ENCODE results near the gene ECM2. TPM values are rescaled to one million over a fixed set of nuclear protein-coding genes. Genes with fewer than 3 reads are reported as not detected.

The ECM2 gene
- total and polyA plus RNA-seq, 9 donors: 14.7 to 28.3 (median 17.2) TPM

DNA sequence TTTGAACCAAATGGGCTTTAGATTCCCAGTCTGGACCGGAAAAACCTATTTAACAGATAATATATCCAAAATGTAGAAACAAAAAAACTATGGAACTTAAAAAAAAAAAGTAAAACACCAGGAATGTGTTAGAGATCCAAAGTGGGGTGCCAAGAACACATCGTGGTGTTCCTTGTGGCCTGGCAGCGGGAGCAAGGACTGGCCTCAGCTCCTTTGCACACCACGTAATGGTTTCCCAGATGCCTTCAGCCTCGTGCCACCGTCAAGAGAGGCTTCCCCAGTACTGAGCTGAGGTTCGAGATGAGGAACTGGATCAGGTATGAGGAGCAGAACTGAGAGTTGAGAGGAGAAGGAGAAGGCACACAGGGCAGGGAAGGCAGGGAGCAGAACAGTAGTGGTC is 57.0 kb downstream of the ECM2 start:
- H3K9me3 ChIP-seq (replicated peaks; ENCODE audit: control insufficient read depth, low read depth, low read length): no peaks in the 10 kb centered on the region
- 77% methylated on average over 4 of the region's 7 CpGs for WGBS (ENCODE audit: insufficient coverage)
- peak overlapping the region; percentile 94 for H3K27ac ChIP-seq (ENCODE audit: low read length)
- no peak overlapping the region for H3K4me3 ChIP-seq (ENCODE audit: low read length)
- H3K36me3 ChIP-seq (ENCODE audit: control insufficient read depth, insufficient read depth, low read length): peaks cover 1% of the 10 kb centered on the region
- DNase-seq: no peak
- H3K4me1 ChIP-seq (ENCODE audit: control insufficient read depth, insufficient read depth, low read length): peaks cover 8% of the 10 kb centered on the region
- H3K27me3 ChIP-seq (ENCODE audit: control insufficient read depth, insufficient read depth, low read length): no peaks in the 10 kb centered on the region

DNA sequence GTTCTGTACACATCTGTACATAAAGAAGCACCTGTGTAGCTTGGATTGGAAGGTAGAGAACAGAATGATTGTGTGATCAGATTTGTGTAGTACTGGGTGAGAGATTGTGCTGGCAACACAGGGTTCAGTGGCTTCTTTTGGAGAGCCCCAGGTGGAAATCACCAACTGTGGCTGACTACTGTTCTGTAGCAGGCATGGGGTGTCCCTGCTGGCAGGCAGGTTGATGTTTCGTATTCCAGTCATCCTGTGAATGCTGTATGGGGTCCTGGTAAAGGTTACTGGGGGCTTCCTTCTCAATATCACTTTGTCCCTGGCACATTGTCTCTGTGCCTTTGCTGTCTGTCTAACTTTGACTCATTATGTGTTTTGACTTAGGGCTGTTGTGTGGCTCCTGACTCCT is 58.8 kb downstream of the ECM2 start:
- WGBS (ENCODE audit: insufficient coverage): no CpG with 5 or more reads among the region's 1 CpG
- Histone ChIP-seq H3K4me3 (ENCODE audit: low read length) (no peak overlapping the region), H3K9me3 (replicated peaks; ENCODE audit: control insufficient read depth, low read depth, low read length) (no peaks in the 10 kb centered on the region), H3K27me3 (ENCODE audit: control insufficient read depth, insufficient read depth, low read length) (no peaks in the 10 kb centered on the region), H3K27ac (ENCODE audit: low read length) (no peak overlapping the region), H3K36me3 (ENCODE audit: control insufficient read depth, insufficient read depth, low read length) (peaks cover 8% of the 10 kb centered on the region), H3K4me1 (ENCODE audit: control insufficient read depth, insufficient read depth, low read length) (no peaks in the 10 kb centered on the region)
- DNase-seq: no peak

DNA sequence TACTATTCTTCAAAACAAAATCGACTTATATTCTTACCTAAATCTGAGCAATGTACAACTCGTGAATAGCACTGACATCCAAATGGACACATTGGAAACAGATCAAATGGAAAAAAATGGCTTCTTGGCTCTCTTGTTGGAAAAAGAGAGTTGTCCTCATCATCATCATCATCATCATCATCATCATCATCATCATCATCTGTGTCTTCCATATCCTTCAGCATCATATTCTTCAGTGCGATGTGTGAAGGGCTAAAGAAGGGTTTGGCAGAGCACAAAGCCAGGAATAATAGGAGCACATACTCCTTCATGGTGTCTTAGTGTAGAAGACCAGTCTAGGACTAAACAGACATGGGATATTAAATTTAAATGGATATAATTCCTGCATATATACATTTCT is 61.2 kb downstream of the ECM2 start:
- DNase-seq: peak; percentile 78
- no peaks in the 10 kb centered on the region for H3K27me3 ChIP-seq (ENCODE audit: control insufficient read depth, insufficient read depth, low read length)
- no peak overlapping the region for H3K27ac ChIP-seq (ENCODE audit: low read length)
- no peaks in the 10 kb centered on the region for H3K9me3 ChIP-seq (replicated peaks; ENCODE audit: control insufficient read depth, low read depth, low read length)
- WGBS (ENCODE audit: insufficient coverage): no CpG with 5 or more reads among the region's 3 CpGs
- no peak overlapping the region for H3K4me3 ChIP-seq (ENCODE audit: low read length)
- peaks cover 10% of the 10 kb centered on the region for H3K36me3 ChIP-seq (ENCODE audit: control insufficient read depth, insufficient read depth, low read length)
- H3K4me1 ChIP-seq (ENCODE audit: control insufficient read depth, insufficient read depth, low read length): no peaks in the 10 kb centered on the region

DNA sequence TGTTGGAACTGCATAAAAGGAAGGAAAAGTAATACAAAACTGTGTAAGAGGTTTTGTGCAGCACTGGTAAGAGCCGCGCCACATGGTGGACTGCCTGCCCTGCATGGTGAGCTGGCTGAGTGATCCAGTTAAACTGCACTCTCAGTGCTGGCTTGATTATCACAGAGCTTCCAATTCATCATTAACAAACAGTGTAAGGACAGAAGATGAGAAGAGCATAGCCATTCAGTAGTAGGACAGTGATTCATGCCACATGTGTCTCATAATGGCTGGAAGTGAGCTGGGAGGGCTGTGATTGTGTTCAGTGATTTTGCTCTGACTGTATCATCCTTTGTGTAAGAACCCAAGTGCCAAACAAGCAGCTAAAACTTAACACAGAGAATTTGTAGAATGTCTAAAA is 67.6 kb downstream of the ECM2 start:
- H3K27ac ChIP-seq (ENCODE audit: low read length): no peak overlapping the region
- H3K36me3 ChIP-seq (ENCODE audit: control insufficient read depth, insufficient read depth, low read length): peaks cover 11% of the 10 kb centered on the region
- H3K4me1 ChIP-seq (ENCODE audit: control insufficient read depth, insufficient read depth, low read length): no peaks in the 10 kb centered on the region
- DNase-seq: no peak
- no peaks in the 10 kb centered on the region for H3K27me3 ChIP-seq (ENCODE audit: control insufficient read depth, insufficient read depth, low read length)
- H3K9me3 ChIP-seq (replicated peaks; ENCODE audit: control insufficient read depth, low read depth, low read length): no peaks in the 10 kb centered on the region
- no peak overlapping the region for H3K4me3 ChIP-seq (ENCODE audit: low read length)
- no CpG with 5 or more reads among the region's 2 CpGs for WGBS (ENCODE audit: insufficient coverage)

DNA sequence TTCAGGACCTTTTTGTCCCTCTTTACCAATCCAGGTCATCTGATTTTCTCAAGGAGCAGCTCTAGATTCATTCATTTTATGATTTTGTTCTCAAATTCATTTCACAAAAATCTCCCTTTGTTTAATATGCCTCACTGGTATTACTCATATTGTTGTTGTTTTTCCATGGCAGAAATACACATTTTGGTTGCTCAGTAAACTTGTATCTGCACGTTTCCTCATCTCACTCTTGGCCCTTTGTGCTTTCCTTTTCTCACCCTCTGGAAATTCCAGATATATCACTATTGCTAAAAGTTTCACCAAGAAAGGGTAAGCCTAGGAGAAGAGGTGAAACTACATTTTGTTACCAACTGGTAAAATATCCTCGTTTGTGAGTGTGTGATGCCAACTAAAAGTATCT is 68.3 kb downstream of the ECM2 start:
- WGBS (ENCODE audit: insufficient coverage): no CpG with 5 or more reads among the region's 2 CpGs
- Histone ChIP-seq H3K27me3 (ENCODE audit: control insufficient read depth, insufficient read depth, low read length) (no peaks in the 10 kb centered on the region), H3K4me1 (ENCODE audit: control insufficient read depth, insufficient read depth, low read length) (no peaks in the 10 kb centered on the region), H3K9me3 (replicated peaks; ENCODE audit: control insufficient read depth, low read depth, low read length) (no peaks in the 10 kb centered on the region), H3K4me3 (ENCODE audit: low read length) (no peak overlapping the region), H3K27ac (ENCODE audit: low read length) (no peak overlapping the region), H3K36me3 (ENCODE audit: control insufficient read depth, insufficient read depth, low read length) (peaks cover 6% of the 10 kb centered on the region)
- no peak for DNase-seq

DNA sequence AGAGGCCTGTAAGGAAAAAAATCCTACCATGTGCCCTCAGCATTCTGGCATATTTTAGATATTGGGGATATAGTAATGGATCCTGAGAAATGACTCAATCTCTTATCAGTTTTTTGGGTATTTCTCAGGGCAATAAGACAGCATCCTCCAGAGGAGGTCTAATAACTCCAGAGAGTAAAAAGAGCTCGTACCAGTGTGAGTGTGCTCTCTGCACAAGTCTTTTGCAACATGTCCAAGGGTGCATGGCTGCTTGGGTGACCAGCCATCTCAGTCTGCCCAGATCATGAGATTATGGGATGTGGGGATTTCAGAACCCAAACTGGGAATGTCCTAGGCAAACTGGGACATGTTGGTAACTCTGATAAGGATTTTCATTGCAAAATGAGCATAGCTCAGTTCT is 68.7 kb downstream of the ECM2 start:
- Histone ChIP-seq H3K4me1 (ENCODE audit: control insufficient read depth, insufficient read depth, low read length) (no peaks in the 10 kb centered on the region), H3K36me3 (ENCODE audit: control insufficient read depth, insufficient read depth, low read length) (peaks cover 6% of the 10 kb centered on the region), H3K4me3 (ENCODE audit: low read length) (no peak overlapping the region), H3K27ac (ENCODE audit: low read length) (no peak overlapping the region), H3K27me3 (ENCODE audit: control insufficient read depth, insufficient read depth, low read length) (no peaks in the 10 kb centered on the region), H3K9me3 (replicated peaks; ENCODE audit: control insufficient read depth, low read depth, low read length) (no peaks in the 10 kb centered on the region)
- 89% methylated on average over 1 of the region's 1 CpG for WGBS (ENCODE audit: insufficient coverage)
- no peak for DNase-seq

DNA sequence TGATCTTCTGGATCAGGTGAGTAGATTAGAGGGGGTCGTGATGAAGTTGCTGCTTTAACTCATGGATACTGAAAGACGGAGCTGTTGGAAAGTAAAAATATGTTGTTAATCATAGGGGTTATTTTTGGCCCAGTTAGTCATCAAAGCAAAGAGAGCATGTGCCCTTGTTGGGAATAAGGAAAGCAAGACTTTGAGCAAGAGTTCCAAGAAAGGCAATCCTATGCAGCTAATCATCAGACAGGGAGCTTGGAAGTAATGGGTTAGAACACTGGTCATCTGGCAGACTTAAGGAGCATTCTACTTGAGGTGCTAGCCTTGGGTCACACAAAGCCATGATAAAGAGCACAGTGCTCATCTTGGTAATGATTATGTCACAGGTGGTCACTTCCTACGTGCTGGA is 71.8 kb downstream of the ECM2 start:
- H3K27ac ChIP-seq (ENCODE audit: low read length): no peak overlapping the region

DNA sequence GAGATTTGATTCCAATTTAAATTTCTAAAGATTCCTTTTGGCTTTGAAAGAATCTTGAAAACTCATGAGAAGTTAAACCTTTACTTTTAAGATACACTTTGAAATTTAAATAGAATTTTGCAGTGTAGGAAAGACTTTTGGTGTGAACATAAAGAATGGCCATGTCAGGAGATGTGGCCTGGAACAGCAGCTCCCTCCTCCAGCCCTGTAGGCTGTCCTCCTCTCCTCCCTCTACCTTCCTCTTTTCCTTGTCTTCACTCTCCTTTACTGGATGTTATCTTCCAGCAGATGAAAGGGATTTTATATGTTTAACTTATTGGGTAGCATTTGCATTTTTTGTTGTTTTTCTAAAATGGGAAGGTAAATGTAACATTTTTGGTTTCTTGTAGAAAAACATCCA is 72.4 kb downstream of the ECM2 start:
- DNase-seq: no peak
- Histone ChIP-seq H3K27me3 (ENCODE audit: control insufficient read depth, insufficient read depth, low read length) (no peaks in the 10 kb centered on the region), H3K36me3 (ENCODE audit: control insufficient read depth, insufficient read depth, low read length) (peaks cover 2% of the 10 kb centered on the region), H3K27ac (ENCODE audit: low read length) (no peak overlapping the region), H3K4me1 (ENCODE audit: control insufficient read depth, insufficient read depth, low read length) (no peaks in the 10 kb centered on the region), H3K9me3 (replicated peaks; ENCODE audit: control insufficient read depth, low read depth, low read length) (no peaks in the 10 kb centered on the region), H3K4me3 (ENCODE audit: low read length) (no peak overlapping the region)

More for the DNA sequence above, 71.8 kb downstream of the ECM2 start:
- Histone ChIP-seq H3K4me1 (ENCODE audit: control insufficient read depth, insufficient read depth, low read length) (no peaks in the 10 kb centered on the region), H3K9me3 (replicated peaks; ENCODE audit: control insufficient read depth, low read depth, low read length) (no peaks in the 10 kb centered on the region), H3K36me3 (ENCODE audit: control insufficient read depth, insufficient read depth, low read length) (peaks cover 2% of the 10 kb centered on the region), H3K4me3 (ENCODE audit: low read length) (no peak overlapping the region), H3K27me3 (ENCODE audit: control insufficient read depth, insufficient read depth, low read length) (no peaks in the 10 kb centered on the region)
- no peak for DNase-seq
- WGBS (ENCODE audit: insufficient coverage): 83% methylated on average over 1 of the region's 3 CpGs

DNA sequence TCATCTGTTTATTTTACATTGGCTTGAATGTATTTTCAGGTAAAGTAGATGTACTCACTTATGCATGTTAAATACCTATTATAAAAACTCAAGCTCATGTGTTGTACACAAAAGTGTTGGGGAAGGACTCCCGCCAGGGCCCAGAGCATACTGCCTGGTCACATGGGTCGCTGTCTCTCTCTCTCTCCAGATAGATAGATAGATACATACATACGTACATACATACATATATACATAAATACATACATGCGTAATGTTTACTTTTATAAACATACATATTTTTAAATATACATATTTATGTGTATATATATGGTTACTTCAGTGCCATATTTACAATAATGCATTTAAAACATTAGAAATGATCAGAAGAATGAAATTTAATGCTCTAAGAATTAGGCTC is 78.2 kb downstream of the ECM2 start:
- DNase-seq: no peak
- no CpG with 5 or more reads among the region's 4 CpGs for WGBS (ENCODE audit: insufficient coverage)
- H3K4me3 ChIP-seq (ENCODE audit: low read length): no peak overlapping the region
- no peaks in the 10 kb centered on the region for H3K27me3 ChIP-seq (ENCODE audit: control insufficient read depth, insufficient read depth, low read length)
- H3K4me1 ChIP-seq (ENCODE audit: control insufficient read depth, insufficient read depth, low read length): no peaks in the 10 kb centered on the region
- no peaks in the 10 kb centered on the region for H3K36me3 ChIP-seq (ENCODE audit: control insufficient read depth, insufficient read depth, low read length)
- no peaks in the 10 kb centered on the region for H3K9me3 ChIP-seq (replicated peaks; ENCODE audit: control insufficient read depth, low read depth, low read length)
- H3K27ac ChIP-seq (ENCODE audit: low read length): no peak overlapping the region

DNA sequence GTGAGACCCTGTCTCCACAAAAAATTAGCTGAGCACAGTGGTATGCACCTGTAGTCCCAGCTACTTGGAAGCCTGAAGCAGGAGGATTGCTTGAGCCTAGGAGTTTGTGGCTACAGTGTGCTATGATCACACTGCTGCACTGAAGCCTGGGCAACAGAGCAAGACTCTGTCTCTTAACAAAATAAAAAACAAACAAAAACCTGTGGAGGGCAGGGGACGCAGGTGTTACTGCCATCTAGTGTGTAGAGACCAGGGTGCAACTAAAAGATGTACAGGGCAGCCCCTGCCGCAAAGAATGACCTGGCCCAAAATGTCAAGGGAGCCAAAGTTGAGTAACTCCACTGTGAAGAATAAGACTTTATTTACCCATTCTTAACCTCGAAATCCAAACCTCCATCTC is 80.6 kb downstream of the ECM2 start:
- WGBS (ENCODE audit: insufficient coverage): 80% methylated on average over 1 of the region's 3 CpGs
- Histone ChIP-seq H3K27ac (ENCODE audit: low read length) (no peak overlapping the region), H3K27me3 (ENCODE audit: control insufficient read depth, insufficient read depth, low read length) (no peaks in the 10 kb centered on the region), H3K4me3 (ENCODE audit: low read length) (no peak overlapping the region), H3K36me3 (ENCODE audit: control insufficient read depth, insufficient read depth, low read length) (no peaks in the 10 kb centered on the region), H3K9me3 (replicated peaks; ENCODE audit: control insufficient read depth, low read depth, low read length) (no peaks in the 10 kb centered on the region), H3K4me1 (ENCODE audit: control insufficient read depth, insufficient read depth, low read length) (no peaks in the 10 kb centered on the region)
- DNase-seq: no peak

DNA sequence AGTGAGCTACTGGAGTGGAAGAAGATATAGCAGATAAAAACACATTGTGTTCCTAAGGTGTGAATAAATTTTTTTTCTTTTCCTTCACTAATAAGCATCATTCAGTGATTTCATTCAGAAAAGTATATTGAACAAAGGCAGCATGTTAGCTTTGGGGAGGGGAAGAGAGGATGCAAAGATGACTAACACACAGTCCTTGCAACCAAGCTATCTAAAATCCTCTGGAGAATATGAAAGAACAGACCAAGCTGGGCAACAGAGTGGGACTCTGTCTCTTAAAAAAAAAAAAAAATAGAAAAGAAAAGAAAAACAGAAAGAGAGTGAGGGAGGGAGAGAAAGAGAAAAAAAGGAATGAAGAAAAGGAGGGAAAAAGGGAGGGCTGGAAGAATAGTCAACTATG is 89.3 kb downstream of the ECM2 start:
- Histone ChIP-seq H3K4me3 (ENCODE audit: low read length) (no peak overlapping the region), H3K36me3 (ENCODE audit: control insufficient read depth, insufficient read depth, low read length) (no peaks in the 10 kb centered on the region), H3K4me1 (ENCODE audit: control insufficient read depth, insufficient read depth, low read length) (no peaks in the 10 kb centered on the region), H3K9me3 (replicated peaks; ENCODE audit: control insufficient read depth, low read depth, low read length) (no peaks in the 10 kb centered on the region), H3K27me3 (ENCODE audit: control insufficient read depth, insufficient read depth, low read length) (no peaks in the 10 kb centered on the region), H3K27ac (ENCODE audit: low read length) (no peak overlapping the region)
- DNase-seq: no peak
